Measurements from ENCODE around the gene DRAXIN. TPM values are rescaled to one million over a fixed set of nuclear protein-coding genes. Genes with fewer than 3 reads are reported as not detected.

The DRAXIN gene
- total RNA-seq, 4 donors from 2014 or later = under 0.01 to 0.06 TPM; not detected in 2

GRCh38 chr1:11652203-11652780 lies 39.2 kb upstream of the DRAXIN start:
- intact Hi-C loops (cut with DNase I) = loop anchor here (5.0 kb wide), 1 partner anchor 390 kb away; the partner anchor contains the start of gene MTOR
- 86% methylated on average over 9 of the region's 11 CpGs for WGBS
- TF ChIP-seq CTCF (IDR thresholded peaks at IDR 0.05) (no peak), EP300 (IDR thresholded peaks at IDR 0.05) (no peak), POLR2A (IDR thresholded peaks at IDR 0.05; ENCODE audit: low read depth) (no peak), POLR2AphosphoS5 (IDR thresholded peaks at IDR 0.05) (no peak)
- peaks cover 0 to 39% (median 9%) of the 10 kb centered on the region in 4 donors for H3K27me3 ChIP-seq
- H3K4me3 ChIP-seq = no peak overlapping the region
- no peak for DNase-seq (ENCODE audit: extremely low spot score)
- H3K4me1 ChIP-seq = peaks cover 42 to 63% (median 60%) of the 10 kb centered on the region in 4 donors
- H3K9me3 ChIP-seq = no peaks in the 10 kb centered on the region
- no peak overlapping the region for H3K27ac ChIP-seq (replicated peaks in 1 of 4)
- peaks cover 0 to 8% (median 0%) of the 10 kb centered on the region in 4 donors for H3K36me3 ChIP-seq

- TF ChIP-seq CTCF (IDR thresholded peaks at IDR 0.05) (no peak), POLR2AphosphoS5 (IDR thresholded peaks at IDR 0.05) (no peak), EP300 (IDR thresholded peaks at IDR 0.05) (no peak), POLR2A (IDR thresholded peaks at IDR 0.05; ENCODE audit: low read depth) (no peak)
- H3K4me1 ChIP-seq = peaks cover 39 to 55% (median 53%) of the 10 kb centered on the region in 4 donors
- WGBS = 76% methylated on average over 10 of the region's 17 CpGs
- H3K36me3 ChIP-seq = peaks cover 0 to 15% (median 3%) of the 10 kb centered on the region in 4 donors
- H3K27ac ChIP-seq (replicated peaks in 1 of 4) = peak overlapping the region in 3 of 4 donors; percentile 71 to 83 (median 77)
- no peak for DNase-seq (ENCODE audit: extremely low spot score)
- H3K27me3 ChIP-seq = peaks cover 0 to 29% (median 9%) of the 10 kb centered on the region in 4 donors
- peak overlapping the region in 3 of 4 donors; percentile 79 to 95 (median 84) for H3K4me3 ChIP-seq
- H3K9me3 ChIP-seq = no peaks in the 10 kb centered on the region
- intact Hi-C loops (cut with DNase I) = loop anchor here (5.0 kb wide), 1 partner anchor 391 kb away; the partner anchor contains the start of gene MTOR
Observed at GRCh38 chr1:11653101-11653860, 38.2 kb upstream of the DRAXIN start.

- peak overlapping the region; percentile 71 to 83 (median 74) for H3K27ac ChIP-seq (replicated peaks in 1 of 4)
- WGBS = 75% methylated on average over 2 of the region's 7 CpGs
- intact Hi-C loops (cut with DNase I) = loop anchor here (5.0 kb wide), 1 partner anchor 391 kb away; the partner anchor contains the start of gene MTOR
- H3K36me3 ChIP-seq = peaks cover 0 to 20% (median 8%) of the 10 kb centered on the region in 4 donors
- no peak for TF ChIP-seq CTCF (IDR thresholded peaks at IDR 0.05)
- no peak for TF ChIP-seq POLR2A (IDR thresholded peaks at IDR 0.05; ENCODE audit: low read depth)
- no peak for TF ChIP-seq POLR2AphosphoS5 (IDR thresholded peaks at IDR 0.05)
- no peak for TF ChIP-seq EP300 (IDR thresholded peaks at IDR 0.05)
- H3K9me3 ChIP-seq = no peaks in the 10 kb centered on the region
- peak overlapping the region; percentile 79 to 95 (median 84) for H3K4me3 ChIP-seq
- DNase-seq (ENCODE audit: extremely low spot score) = no peak
- H3K4me1 ChIP-seq = peaks cover 34 to 49% (median 48%) of the 10 kb centered on the region in 4 donors
- H3K27me3 ChIP-seq = peaks cover 0 to 24% (median 7%) of the 10 kb centered on the region in 4 donors
Observed at GRCh38 chr1:11653861-11654136, 37.7 kb upstream of the DRAXIN start.

GRCh38 chr1:11654137-11654938 lies 37.2 kb upstream of the DRAXIN start, which contains the start of the genes FBXO2 and FBXO44:
Gene FBXO2 (minus strand): TSS chr1:11654429. CDS start chr1:11654340, 89 bp downstream.
Gene FBXO44 (plus strand): TSS chr1:11654877. CDS start chr1:11655836, 959 bp downstream.
- DNase-seq (ENCODE audit: extremely low spot score) = no peak
- Histone ChIP-seq H3K4me1 (peaks cover 28 to 44% (median 43%) of the 10 kb centered on the region in 4 donors), H3K27me3 (peaks cover 0 to 19% (median 5%) of the 10 kb centered on the region in 4 donors), H3K9me3 (no peaks in the 10 kb centered on the region), H3K36me3 (peaks cover 0 to 25% (median 13%) of the 10 kb centered on the region in 4 donors), H3K27ac (replicated peaks in 1 of 4) (peak within 1 kb of the TSS; percentile 71 to 83 (median 74)), H3K4me3 (peak within 1 kb of the TSS; percentile 79 to 95 (median 84))
- intact Hi-C loops (cut with DNase I) = loop anchor here (5.0 kb wide), 1 partner anchor 392 kb away; the partner anchor contains the start of gene MTOR
- WGBS = 1% methylated on average over 29 of the region's 94 CpGs
- TF ChIP-seq POLR2A (IDR thresholded peaks at IDR 0.05; ENCODE audit: low read depth) = no peak
- no peak for TF ChIP-seq EP300 (IDR thresholded peaks at IDR 0.05)
- no peak for TF ChIP-seq CTCF (IDR thresholded peaks at IDR 0.05)
- TF ChIP-seq POLR2AphosphoS5 (IDR thresholded peaks at IDR 0.05) = no peak
